ENCODE data around the gene PTPRD. TPM values are rescaled to one million over a fixed set of nuclear protein-coding genes. Genes with fewer than 3 reads are reported as not detected.

Gene PTPRD
- total RNA-seq, 1 donor from 2014 or later, result 109 TPM

DNA sequence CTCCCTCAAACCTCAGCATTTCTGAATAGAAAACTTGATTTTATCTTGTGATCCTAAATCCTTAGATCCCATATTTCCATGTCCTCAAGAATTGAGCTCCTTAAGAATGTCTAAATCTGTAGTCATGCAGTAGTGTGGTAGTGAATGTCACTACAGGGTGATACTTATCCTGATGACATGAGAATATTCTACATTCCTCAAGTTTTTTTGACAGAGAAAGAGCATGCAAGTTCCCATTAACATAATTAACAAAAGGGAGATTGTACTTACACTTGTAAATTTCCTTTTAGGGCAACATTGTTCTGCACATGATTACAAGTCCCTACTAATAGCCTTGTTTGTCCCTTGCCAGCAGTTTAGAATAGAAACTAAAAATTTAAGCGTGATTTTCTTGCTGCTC is 352.3 kb downstream of the PTPRD start:
- Mint-ChIP-seq H3K27me3 (ENCODE audit: low read depth) (no peaks in the 10 kb centered on the region), H3K9me3 (peaks cover 22% of the 10 kb centered on the region), H3K27ac (no peak overlapping the region), H3K4me1 (peaks cover 3% of the 10 kb centered on the region), H3K4me3 (no peak overlapping the region), H3K36me3 (peaks cover 9% of the 10 kb centered on the region)
- TF ChIP-seq, protein P1, sequence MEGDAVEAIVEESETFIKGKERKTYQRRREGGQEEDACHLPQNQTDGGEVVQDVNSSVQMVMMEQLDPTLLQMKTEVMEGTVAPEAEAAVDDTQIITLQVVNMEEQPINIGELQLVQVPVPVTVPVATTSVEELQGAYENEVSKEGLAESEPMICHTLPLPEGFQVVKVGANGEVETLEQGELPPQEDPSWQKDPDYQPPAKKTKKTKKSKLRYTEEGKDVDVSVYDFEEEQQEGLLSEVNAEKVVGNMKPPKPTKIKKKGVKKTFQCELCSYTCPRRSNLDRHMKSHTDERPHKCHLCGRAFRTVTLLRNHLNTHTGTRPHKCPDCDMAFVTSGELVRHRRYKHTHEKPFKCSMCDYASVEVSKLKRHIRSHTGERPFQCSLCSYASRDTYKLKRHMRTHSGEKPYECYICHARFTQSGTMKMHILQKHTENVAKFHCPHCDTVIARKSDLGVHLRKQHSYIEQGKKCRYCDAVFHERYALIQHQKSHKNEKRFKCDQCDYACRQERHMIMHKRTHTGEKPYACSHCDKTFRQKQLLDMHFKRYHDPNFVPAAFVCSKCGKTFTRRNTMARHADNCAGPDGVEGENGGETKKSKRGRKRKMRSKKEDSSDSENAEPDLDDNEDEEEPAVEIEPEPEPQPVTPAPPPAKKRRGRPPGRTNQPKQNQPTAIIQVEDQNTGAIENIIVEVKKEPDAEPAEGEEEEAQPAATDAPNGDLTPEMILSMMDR (IDR thresholded peaks at IDR 0.05; ENCODE audit: unreplicated experiment), result no peak
- no peak for DNase-seq (ENCODE audit: low spot score in 2 of 2, unreplicated experiment in 2 of 2)

DNA sequence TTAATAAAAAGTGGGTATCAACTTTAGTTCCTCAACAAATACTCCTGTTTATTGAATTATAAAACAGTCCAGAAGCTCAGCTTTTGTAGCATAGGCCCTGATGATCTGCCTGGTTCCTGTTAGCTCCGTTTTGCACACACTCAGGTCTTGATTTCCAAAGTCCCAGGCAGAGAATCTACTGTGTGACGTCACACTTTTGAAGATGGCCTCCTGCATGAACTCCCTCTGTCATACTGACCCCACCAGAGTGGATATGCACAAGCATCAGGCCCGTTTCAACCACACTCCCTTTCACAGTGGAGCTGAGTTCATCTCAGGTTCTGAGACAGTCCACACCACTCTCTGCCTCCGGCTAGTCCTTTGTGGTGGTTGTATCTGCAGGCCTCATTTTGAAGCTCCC is 353.1 kb downstream of the PTPRD start:
- H3K4me1 Mint-ChIP-seq, result no peaks in the 10 kb centered on the region

DNA sequence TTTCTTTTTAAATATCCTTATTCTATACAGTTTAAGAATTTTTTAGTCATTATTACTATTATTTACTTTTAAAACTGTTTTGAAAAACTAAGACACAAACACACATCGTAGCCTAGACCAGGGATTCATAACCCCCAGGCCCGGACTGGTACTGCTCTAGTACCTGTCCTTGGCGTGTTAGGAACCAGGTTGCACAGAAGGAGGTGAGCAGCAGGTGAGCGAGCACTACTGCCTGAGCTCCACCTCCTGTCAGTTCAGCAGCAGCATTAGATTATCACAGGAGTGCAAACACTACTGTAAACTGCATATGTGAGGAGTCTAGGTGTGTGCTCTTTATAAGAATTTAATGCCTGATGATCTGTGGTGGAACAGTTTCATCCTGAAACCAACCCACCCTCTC is 357.0 kb downstream of the PTPRD start:
- Mint-ChIP-seq H3K4me1 (peaks cover 2% of the 10 kb centered on the region), H3K27ac (no peak overlapping the region), H3K4me3 (no peak overlapping the region), H3K9me3 (no peaks in the 10 kb centered on the region), H3K36me3 (no peaks in the 10 kb centered on the region), H3K27me3 (ENCODE audit: low read depth) (no peaks in the 10 kb centered on the region)
- TF ChIP-seq, protein P1 (IDR thresholded peaks at IDR 0.05; ENCODE audit: unreplicated experiment), result no peak
- no peak for DNase-seq (ENCODE audit: low spot score in 2 of 2, unreplicated experiment in 2 of 2)

More for the DNA sequence above, 353.1 kb downstream of the PTPRD start:
- no peak for DNase-seq (ENCODE audit: low spot score in 2 of 2, unreplicated experiment in 2 of 2)
- TF ChIP-seq, protein P1 (IDR thresholded peaks at IDR 0.05; ENCODE audit: unreplicated experiment), result no peak
- no peak overlapping the region for H3K27ac Mint-ChIP-seq
- H3K9me3 Mint-ChIP-seq, result peaks cover 14% of the 10 kb centered on the region
- H3K27me3 Mint-ChIP-seq (ENCODE audit: low read depth), result no peaks in the 10 kb centered on the region
- peaks cover 6% of the 10 kb centered on the region for H3K36me3 Mint-ChIP-seq
- no peak overlapping the region for H3K4me3 Mint-ChIP-seq

DNA sequence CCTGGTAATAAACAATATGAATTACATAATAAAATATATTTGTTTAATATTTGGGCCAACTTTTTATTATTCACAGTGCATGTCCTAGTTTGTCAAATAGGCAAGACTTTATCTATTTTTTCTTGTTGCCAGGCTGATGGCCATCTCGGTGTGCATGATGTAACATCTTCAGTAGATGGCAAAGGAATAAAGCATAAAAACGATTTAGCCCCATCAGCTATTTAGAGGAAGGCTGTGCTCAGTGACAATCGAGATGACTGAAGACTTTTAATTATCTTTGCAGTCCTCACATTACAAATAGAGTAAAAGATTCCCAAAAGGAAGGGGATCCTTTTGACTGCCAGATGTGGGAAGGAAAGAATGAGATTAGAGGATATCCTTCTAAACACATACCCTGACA is 358.5 kb downstream of the PTPRD start:
- TF ChIP-seq, protein P1 (IDR thresholded peaks at IDR 0.05; ENCODE audit: unreplicated experiment), result no peak
- no peak overlapping the region for H3K4me3 Mint-ChIP-seq
- H3K27me3 Mint-ChIP-seq (ENCODE audit: low read depth), result no peaks in the 10 kb centered on the region
- H3K4me1 Mint-ChIP-seq, result peaks cover 5% of the 10 kb centered on the region
- H3K9me3 Mint-ChIP-seq, result no peaks in the 10 kb centered on the region
- no peak overlapping the region for H3K27ac Mint-ChIP-seq
- no peaks in the 10 kb centered on the region for H3K36me3 Mint-ChIP-seq
- no peak for DNase-seq (ENCODE audit: low spot score in 2 of 2, unreplicated experiment in 2 of 2)

DNA sequence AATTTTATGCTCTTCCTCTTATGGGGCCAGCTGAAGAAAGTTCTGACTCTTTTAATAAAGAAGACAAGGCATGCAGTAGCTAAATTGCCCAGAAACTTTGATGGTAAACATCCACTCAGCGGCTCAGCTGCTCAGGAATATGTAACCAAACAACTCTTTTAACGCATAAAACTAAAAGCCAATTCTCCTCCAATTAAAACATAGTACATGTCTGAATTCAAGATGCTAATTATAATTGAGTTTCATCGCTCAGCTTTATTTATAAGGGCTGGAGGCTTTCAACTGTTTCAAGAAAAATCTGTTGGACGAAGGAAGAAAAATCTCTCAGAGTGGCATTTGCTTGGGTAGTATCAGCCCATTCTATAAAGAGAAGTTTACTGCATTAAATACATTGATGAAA is 359.5 kb downstream of the PTPRD start:
- Mint-ChIP-seq H3K9me3 (no peaks in the 10 kb centered on the region), H3K36me3 (no peaks in the 10 kb centered on the region), H3K27ac (no peak overlapping the region)

More for the DNA sequence above, 359.5 kb downstream of the PTPRD start:
- Mint-ChIP-seq H3K4me3 (no peak overlapping the region), H3K4me1 (peaks cover 5% of the 10 kb centered on the region), H3K27me3 (ENCODE audit: low read depth) (no peaks in the 10 kb centered on the region)
- no peak for DNase-seq (ENCODE audit: low spot score in 2 of 2, unreplicated experiment in 2 of 2)
- TF ChIP-seq, protein P1 (IDR thresholded peaks at IDR 0.05; ENCODE audit: unreplicated experiment), result no peak

Measured in mesothelial cell of epicardium (in vitro differentiated cells).